DMS53 treated with DMSO at 0.1 percent for 48 hours (cell line): ENCODE measurements around the gene RTN4RL1.

Source experiments
- DNase-seq: peaks from one replicate; lab custom pipeline; 2025; ENCODE audit not compliant: unreplicated experiment; lab: John Stamatoyannopoulos, UW

The RTN4RL1 gene

DNA sequence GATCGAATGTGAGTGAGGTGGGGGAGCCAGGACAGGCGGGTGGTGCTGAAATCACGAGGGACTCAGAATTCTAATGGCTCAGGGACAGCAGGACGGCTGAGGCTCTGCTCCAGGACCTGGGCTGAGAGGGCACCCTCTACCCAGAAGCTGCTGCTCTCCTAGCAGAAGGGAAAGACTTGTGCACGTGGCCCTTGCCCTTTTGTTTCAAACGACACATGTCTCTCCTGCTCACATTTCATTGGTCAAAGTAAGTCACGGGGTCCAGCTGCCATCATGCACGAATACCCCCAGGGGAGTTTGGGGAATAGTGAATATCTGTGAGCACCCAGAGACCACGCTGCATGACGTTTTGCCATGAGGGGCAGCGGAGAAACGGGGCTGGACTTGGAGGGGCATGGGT, 73.2 kb downstream of the RTN4RL1 start:
- DNase-seq = no peak

- no peak for DNase-seq
Observed at GRCh38 chr17:1949754-1950153, 75.4 kb downstream of the RTN4RL1 start.

- no peak for DNase-seq
Observed at GRCh38 chr17:1948517-1948825, 76.7 kb downstream of the RTN4RL1 start.

DNA sequence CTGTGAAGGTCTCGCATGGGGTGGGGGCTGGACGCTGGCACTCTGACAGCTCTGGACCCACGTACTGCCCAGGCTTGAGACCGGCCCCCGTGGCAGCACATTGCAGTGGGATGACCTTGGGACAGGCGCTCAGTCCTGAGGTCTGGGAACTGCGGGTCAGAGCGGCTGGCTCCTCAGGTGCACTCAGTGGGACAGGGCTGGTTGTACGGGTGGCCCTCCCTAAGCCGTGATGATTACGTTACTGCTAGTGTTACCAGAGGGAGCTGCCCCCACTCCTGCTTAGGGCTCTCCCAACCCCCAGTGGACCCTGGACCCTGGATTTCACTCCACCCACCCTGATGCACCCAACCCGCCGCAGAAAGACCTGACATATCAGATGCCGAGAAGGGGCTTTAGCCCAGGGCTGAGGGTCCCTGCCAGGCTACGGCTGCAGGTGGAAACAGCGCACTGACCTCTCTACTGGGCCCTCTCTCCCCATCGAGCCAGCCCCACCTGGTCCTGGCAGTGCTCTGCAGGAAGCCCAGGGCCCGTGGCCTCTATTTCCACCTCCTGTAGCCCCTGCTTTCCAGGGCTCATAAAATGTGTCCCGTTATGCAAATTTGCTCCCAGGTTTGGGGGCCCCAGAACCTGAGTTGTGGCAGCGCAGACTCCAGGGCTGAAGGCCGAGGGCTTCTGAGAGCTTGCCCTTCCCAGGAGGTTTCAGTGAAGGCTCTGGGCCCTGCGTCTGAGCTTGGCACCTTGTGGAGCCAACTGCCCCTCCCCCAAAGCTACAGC, 77.2 kb downstream of the RTN4RL1 start:
- DNase-seq = no peak

- DNase-seq = no peak
Observed at GRCh38 chr17:1947229-1947742, 77.8 kb downstream of the RTN4RL1 start.

GRCh38 chr17:1946021-1946932, 78.9 kb downstream of the RTN4RL1 start:
- DNase-seq = no peak

- DNase-seq = no peak
Observed at GRCh38 chr17:1945621-1946020, 79.5 kb downstream of the RTN4RL1 start.

GRCh38 chr17:1943436-1943831, 81.7 kb downstream of the RTN4RL1 start:
- DNase-seq = no peak

- DNase-seq = no peak
Observed at GRCh38 chr17:1942666-1943435, 82.3 kb downstream of the RTN4RL1 start.

DNA sequence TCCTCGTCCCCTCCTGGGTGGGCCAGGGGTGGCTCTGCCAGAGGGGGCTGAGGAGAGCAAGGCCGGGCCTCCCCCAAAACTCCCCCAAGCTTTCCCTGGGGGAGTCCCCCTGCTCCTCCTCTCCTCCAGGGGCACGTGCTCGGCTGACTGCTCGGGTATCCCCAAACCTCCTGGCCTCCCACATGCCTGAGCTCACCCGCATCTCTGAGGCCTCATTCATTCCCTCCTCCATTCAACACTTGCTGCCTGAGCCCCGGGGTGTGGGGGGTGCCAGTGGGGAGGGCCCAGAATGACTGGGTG, 83.1 kb downstream of the RTN4RL1 start:
- DNase-seq = no peak

DNA sequence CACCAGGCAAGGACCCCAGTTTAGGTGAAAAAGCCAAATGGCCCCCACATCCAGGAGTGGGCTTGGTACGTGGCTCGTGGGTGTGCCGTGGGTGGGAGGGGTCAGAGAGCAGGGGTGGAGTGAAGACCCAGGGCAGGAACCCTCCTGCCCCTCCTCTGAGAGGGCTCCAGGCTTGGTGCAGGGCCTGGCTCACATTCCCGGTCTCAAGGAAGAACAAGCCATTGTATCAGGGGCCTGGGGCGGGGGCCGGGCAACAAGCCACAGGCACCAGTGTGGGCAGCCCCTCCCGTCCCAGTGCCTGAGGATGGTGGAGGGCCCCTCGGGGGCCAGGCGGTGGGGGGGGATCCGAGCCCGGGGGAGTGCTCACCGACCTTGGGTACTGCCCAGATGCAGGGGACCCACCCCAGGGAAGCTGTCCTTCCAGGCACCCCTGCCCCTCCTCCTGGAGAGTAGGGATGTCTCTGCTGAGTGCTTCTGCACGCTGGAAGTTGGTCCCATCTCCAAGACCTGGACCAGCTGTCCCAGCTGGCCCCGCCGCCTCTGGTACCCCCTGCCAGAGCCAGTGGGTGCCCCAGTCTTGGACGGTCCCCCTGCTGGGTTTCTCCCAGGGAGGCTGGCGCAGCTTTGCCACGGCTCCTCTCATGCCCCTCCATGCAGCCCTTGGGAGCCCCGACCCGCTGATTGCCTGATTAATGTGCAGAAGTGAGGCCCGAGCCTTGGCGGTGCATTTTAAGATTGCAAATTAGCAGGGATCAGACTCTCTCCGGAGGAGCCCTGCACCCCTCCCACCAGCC, 83.7 kb downstream of the RTN4RL1 start:
- DNase-seq = no peak

DNA sequence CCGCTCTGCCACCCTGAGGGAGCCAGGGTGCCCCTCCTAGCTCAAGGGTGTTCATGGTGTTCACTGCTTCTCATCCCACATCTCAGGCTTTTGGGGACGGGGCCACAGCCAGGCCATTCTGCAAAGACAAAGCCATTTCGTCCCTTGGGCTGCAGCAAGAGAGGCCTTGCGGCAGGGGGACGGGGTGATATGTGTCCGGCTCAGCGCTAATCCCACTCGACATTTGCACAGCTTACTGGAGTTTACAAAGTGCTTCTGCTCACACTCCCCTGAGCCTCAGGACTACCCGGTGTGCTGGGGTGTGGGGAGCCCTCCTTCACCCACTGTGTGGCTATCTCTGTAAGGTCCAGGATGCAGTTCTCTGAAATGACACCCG, 84.3 kb downstream of the RTN4RL1 start:
- no peak for DNase-seq

GRCh38 chr17:1939981-1940809, 84.9 kb downstream of the RTN4RL1 start:
- no peak for DNase-seq

- DNase-seq = no peak
Observed at GRCh38 chr17:1937461-1937860, 87.7 kb downstream of the RTN4RL1 start.

- DNase-seq = no peak
Observed at GRCh38 chr17:1936766-1937165, 88.4 kb downstream of the RTN4RL1 start.

DNA sequence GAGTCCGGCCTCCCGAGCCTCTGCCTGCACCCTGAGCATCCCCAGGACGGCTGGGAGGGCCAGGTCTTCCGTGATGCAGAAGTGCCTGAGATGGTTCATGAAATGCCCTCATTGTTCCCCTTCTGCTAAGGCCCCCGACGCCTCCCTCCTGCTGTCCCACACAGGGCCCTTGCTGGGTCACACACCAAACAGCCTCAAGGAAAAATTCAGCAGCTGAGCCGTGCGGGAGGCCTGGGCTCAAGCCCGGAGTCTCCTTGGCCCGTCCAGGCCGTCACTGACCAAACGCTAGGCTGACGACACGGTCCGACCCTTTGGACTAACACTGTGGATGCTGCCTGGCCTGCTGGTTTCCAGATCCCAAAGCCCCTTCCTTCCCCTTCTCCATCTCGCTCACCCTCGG, 90.2 kb downstream of the RTN4RL1 start:
- DNase-seq = no peak

- DNase-seq = no peak
Observed at GRCh38 chr17:1933875-1934715, 91.0 kb downstream of the RTN4RL1 start.

GRCh38 chr17:1931844-1932579, 93.1 kb downstream of the RTN4RL1 start:
- DNase-seq = no peak

GRCh38 chr17:1930337-1930645, 94.8 kb downstream of the RTN4RL1 start:
- DNase-seq = no peak
